NOMO-1 treated with DMSO at 0.1 percent for 48 hours (cell line): ENCODE results near the gene TSPAN9.

ENCODE experiments used
- DNase-seq: peaks from one replicate; lab custom pipeline; 2025; ENCODE audit not compliant: unreplicated experiment; lab: John Stamatoyannopoulos, UW

TSPAN9 gene

GRCh38 chr12:3138941-3139511 lies 61.8 kb downstream of the TSPAN9 start:
- DNase-seq, result no peak

- DNase-seq, result no peak
Measured at GRCh38 chr12:3139760-3140159, 62.6 kb downstream of the TSPAN9 start.

GRCh38 chr12:3140284-3140683 lies 63.1 kb downstream of the TSPAN9 start:
- no peak for DNase-seq

GRCh38 chr12:3141339-3142321 lies 64.5 kb downstream of the TSPAN9 start:
- no peak for DNase-seq

GRCh38 chr12:3142386-3142785 lies 65.2 kb downstream of the TSPAN9 start:
- no peak for DNase-seq

- DNase-seq, result no peak
Measured at GRCh38 chr12:3144495-3144894, 67.3 kb downstream of the TSPAN9 start.

- DNase-seq, result no peak
Measured at GRCh38 chr12:3145033-3145432, 67.9 kb downstream of the TSPAN9 start.

GRCh38 chr12:3145546-3146310 lies 68.5 kb downstream of the TSPAN9 start:
- DNase-seq, result no peak

GRCh38 chr12:3147260-3147659 lies 70.1 kb downstream of the TSPAN9 start:
- DNase-seq, result no peak

GRCh38 chr12:3148366-3149000 lies 71.3 kb downstream of the TSPAN9 start:
- no peak for DNase-seq

- no peak for DNase-seq
Measured at GRCh38 chr12:3149515-3150307, 72.5 kb downstream of the TSPAN9 start.

GRCh38 chr12:3150308-3150670 lies 73.1 kb downstream of the TSPAN9 start:
- no peak for DNase-seq

- no peak for DNase-seq
Measured at GRCh38 chr12:3150931-3151835, 74.0 kb downstream of the TSPAN9 start.

- DNase-seq, result no peak
Measured at GRCh38 chr12:3152011-3152511, 74.9 kb downstream of the TSPAN9 start.

- no peak for DNase-seq
Measured at GRCh38 chr12:3152892-3153291, 75.7 kb downstream of the TSPAN9 start.

- no peak for DNase-seq
Measured at GRCh38 chr12:3154006-3154405, 76.8 kb downstream of the TSPAN9 start.

- no peak for DNase-seq
Measured at GRCh38 chr12:3155702-3156370, 78.7 kb downstream of the TSPAN9 start.

- no peak for DNase-seq
Measured at GRCh38 chr12:3157581-3158323, 80.6 kb downstream of the TSPAN9 start.
